Right lung (tissue), 10 donors: Measurements from ENCODE around the gene KCNJ15. TPM values are rescaled to one million over a fixed set of nuclear protein-coding genes. Genes with fewer than 3 reads are reported as not detected.
A peak's percentile ranks its signal among the peaks of the same experiment; 100 is the strongest.
"Not testable (repeated sequence)": the region's sequence is repeated elsewhere in the genome, so short reads cannot be mapped to it uniquely, and the experiment has no call there.

Experiments used
- DNase-seq, 2 donors: peaks; one replicate each; pipeline ENCODE4 v3.0.0-alpha.2; 2013
- long read RNA-seq, 8 donors: transcript quantifications; one replicate each; lab custom pipeline, GENCODE V29; 2026
- polyA plus RNA-seq, 5 donors: library from polyadenylated mRNA; unstranded; fragments of 120-200 nt; gene quantifications; one replicate each; pipeline versions ENCODE4 v1.2.1 to v1.2.3, GENCODE V29; 2013; ENCODE audit warnings: inconsistent platforms in 1 of 5, low replicate concordance in 1 of 5; ENCODE audit not compliant: insufficient read length in 5 of 5, insufficient read depth in 1 of 5

Gene KCNJ15
- 10 to 100 TPM; 48.6 to 90.3 (median 73.6) TPM for polyA plus RNA-seq
- long read RNA-seq, donor 1, full-length matches to known transcripts = 23 of 28 reads
- long read RNA-seq, donor 1, partial matches to known transcripts = 5 of 28 reads
- long read RNA-seq, donor 1, other reads (novel, unspliced or antisense) = 0 of 28 reads
- long read RNA-seq, donor 2, transcript KCNJ15-208 (3 exons, 2,583 nt) = major isoform, 5 of 5 reads
- long read RNA-seq, donor 2, partial matches to known transcripts = 0 of 5 reads
- long read RNA-seq, donor 2, other reads (novel, unspliced or antisense) = 0 of 5 reads
- long read RNA-seq, donor 3, full-length matches to known transcripts = 12 of 17 reads
- long read RNA-seq, donor 3, partial matches to known transcripts = 0 of 17 reads
- long read RNA-seq, donor 3, other reads (novel, unspliced or antisense) = 5 of 17 reads
- long read RNA-seq, donor 4, full-length matches to known transcripts = 16 of 22 reads
- long read RNA-seq, donor 4, partial matches to known transcripts = 0 of 22 reads
- long read RNA-seq, donor 4, other reads (novel, unspliced or antisense) = 6 of 22 reads
- long read RNA-seq, donor 5, full-length matches to known transcripts = 12 of 39 reads
- long read RNA-seq, donor 5, partial matches to known transcripts = 27 of 39 reads
- long read RNA-seq, donor 5, other reads (novel, unspliced or antisense) = 0 of 39 reads
- long read RNA-seq, donor 6, transcript KCNJ15-208 (3 exons, 2,583 nt) = major isoform, 14 of 16 reads
- long read RNA-seq, donor 6, partial matches to known transcripts = 0 of 16 reads
- long read RNA-seq, donor 6, other reads (novel, unspliced or antisense) = 0 of 16 reads
- long read RNA-seq, donor 7, full-length matches to known transcripts = 6 of 6 reads
- long read RNA-seq, donor 7, partial matches to known transcripts = 0 of 6 reads
- long read RNA-seq, donor 7, other reads (novel, unspliced or antisense) = 0 of 6 reads
- long read RNA-seq, donor 8, partial matches to known transcripts = 0 of 4 reads
- long read RNA-seq, donor 8, other reads (novel, unspliced or antisense) = 0 of 4 reads

GRCh38 chr21:38256599-38257302 is at the start of gene KCNJ15:
Gene KCNJ15 (plus strand): TSS chr21:38256991. CDS start chr21:38299262, 42,271 bp downstream.
- DNase-seq = no peak

GRCh38 chr21:38208118-38208517 is 48.7 kb upstream of the KCNJ15 start:
- no peak for DNase-seq

- DNase-seq = no peak
These were observed 45.5 kb upstream of the KCNJ15 start for GRCh38 chr21:38211321-38211720.

GRCh38 chr21:38212706-38213105 is 44.1 kb upstream of the KCNJ15 start:
- no peak for DNase-seq

DNA sequence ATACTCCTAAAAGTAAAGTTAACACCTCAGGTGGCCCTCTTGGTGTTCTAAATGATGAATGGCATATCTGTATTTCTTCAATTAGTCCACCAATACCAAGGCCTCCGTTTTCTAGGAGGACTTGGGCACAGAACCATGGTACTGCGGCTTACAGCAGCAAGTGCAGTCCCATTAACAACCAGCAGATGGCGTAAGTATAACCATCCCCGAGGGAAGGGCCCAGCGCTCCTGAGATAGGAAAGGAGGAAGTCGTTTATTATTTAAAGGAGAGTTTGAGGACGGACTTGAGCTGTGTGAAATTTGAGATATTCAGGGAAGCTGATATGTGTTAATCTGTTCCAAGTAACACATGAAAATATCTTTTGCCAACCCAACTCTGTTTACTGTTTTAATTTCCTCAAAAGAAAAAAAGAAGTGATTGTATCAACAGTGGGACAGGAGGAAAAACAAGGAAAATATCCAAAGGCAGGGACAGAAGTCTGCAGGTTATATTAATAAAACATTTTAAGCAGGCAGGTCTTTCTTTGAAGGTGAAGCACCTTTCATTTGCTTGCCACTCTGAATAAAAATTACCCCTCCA is 37.7 kb upstream of the KCNJ15 start:
- DNase-seq = peak; percentile 50 to 57

DNA sequence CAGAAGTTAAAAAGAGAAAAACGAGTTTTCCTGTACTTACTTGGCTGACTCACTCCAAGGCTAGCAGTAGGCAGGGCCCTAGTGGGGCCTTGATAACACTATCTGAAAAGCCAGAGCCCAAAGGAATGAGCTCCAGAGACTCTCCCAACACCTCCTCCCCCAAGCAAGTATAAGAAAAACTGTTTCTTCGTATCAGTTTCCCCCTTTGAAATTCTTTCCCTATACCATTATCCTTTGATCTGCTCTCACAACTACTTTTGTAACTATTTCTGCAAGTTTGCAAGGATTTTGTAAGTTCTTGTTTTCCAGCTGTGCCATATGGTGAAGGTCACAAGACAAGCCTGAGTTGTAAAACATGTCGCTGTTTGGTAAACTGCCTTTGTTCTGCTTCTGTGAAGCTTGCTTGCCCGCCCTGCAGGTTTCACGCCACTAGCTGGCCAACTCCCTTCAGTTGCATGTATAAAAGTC is 36.5 kb upstream of the KCNJ15 start:
- no peak for DNase-seq

DNA sequence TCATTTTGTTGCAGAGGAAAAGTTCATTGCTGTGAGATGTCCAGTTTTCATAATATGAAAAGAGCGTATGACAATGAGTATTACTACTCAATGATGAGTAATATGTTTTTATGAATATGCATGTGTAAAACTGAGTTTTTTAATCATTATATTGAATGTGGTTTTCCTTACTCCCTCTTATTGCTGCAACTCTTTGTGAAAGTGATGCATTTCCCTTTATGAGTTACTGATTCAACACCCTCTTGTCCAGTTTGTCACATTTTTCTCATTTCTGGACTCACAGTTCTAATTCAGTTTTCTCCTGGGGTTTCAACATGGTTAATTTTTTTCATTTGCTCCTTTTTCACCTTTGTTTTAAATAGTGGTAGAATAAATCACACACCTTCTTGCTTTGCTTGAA is 35.2 kb upstream of the KCNJ15 start:
- no peak for DNase-seq

DNA sequence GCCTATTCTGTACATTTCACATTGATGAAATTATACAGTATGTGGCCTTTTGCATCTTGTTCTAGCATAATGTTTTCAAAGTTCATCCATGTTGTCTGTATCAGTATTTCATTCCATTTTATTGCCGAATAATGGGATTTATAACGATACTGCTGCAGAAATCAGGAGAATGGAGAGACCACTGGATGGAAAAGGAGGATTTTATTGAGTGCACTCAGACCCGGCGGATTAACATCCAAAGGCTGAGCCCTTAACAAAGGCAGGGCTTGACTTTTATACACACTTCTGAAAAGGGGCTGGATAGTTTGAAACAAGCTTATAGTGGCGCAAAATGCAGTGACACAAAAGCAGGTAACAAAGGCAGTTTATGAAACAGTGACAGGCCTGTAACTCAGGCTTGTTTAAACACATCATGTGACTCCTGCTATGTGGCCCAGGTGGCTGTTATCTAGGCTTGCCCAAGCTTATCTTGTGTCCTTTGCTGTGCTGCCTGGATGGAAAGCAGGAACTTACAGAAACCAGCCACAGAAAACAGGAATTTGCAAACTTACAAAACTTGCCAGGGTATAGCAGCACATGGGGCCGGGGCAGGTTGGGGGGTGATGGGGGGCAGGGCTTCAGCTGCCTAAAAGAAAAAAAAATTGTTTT is 32.8 kb upstream of the KCNJ15 start:
- DNase-seq = no peak

GRCh38 chr21:38227401-38227800 is 29.4 kb upstream of the KCNJ15 start:
- no peak for DNase-seq

- DNase-seq = no peak
These were observed 28.7 kb upstream of the KCNJ15 start for GRCh38 chr21:38228115-38228514.

GRCh38 chr21:38228537-38228936 is 28.3 kb upstream of the KCNJ15 start:
- DNase-seq = no peak

DNA sequence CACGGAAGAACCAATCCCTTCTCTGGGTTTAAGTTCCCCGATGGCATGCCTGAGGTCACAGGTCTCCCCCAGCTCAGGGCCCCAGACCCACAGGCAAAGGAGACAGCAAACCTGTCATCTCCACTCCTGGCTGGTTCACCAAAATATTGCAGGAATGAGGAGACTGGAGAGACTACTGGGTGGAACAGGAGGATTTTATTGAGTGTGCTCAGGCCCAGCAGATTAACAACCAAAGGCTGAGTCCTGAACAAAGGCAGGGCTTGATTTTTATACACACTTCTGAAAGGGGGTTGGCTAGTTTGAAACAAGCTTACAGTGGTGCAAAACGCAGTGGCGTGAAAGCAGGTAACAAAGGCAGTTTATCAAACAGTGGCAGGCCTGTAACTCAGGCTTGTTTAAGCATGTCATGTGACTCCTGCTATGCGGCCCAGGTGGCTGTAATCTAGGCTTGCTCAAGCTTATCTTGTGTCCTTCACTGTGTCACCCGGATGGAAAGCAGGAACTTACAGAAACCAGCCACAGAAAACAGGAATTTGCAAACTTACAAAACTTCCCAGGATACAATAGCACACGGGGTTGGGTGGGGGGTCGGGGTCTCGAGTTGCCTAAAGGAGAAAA is 27.4 kb upstream of the KCNJ15 start:
- no peak for DNase-seq

DNA sequence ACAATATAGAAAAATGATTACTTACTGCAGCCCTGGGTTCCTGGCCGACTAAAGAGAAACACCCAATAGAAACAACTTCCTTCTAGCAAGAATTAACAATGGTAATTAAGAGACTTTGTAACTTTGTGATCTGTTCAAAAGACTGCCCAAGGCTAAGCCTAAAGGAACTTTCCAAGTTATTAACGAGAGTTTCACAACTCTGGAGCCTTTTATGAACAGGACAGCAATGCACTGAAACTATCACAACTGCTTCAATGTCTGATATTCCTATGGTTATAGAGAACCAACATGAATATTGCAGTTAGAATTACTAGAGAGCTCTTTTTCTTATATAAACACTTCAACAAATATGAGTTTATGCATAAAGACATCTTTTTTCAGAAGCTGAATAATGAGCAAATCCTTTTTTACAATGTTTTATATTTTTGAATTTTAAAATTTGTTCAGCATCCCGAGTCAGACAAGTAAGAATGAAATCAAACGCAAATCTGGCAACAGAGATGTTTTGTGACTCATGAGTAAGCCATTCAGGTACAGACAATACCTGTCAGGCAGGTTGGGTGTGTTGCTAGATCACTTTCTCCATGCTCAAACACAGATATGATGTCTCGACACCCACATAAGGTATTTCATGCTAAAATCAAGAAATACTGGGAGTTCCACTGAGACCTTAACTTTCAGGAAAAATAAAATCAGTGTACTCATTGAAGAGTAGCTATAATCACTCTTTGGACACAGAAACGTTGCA is 22.2 kb upstream of the KCNJ15 start:
- no peak for DNase-seq

DNA sequence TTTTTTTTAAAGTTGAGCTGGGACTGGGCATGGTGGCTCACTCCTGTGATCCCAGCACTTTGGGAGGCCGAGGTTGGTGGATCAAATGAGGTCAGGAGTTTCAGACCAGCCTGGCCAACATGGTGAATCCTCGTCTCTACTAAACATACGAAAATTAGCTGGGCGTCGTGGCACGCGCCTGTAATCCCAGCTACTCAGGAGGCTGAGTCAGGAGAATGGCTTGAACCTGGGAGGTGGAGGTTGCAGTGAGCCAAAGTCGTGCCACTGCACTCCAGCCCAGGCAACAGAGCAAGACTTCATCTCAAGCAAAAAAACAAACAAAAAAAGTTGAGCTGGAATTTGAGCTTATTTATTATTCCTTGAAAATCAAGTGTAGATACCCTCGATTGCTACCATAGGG is 21.5 kb upstream of the KCNJ15 start:
- not testable (repeated sequence) for DNase-seq

DNA sequence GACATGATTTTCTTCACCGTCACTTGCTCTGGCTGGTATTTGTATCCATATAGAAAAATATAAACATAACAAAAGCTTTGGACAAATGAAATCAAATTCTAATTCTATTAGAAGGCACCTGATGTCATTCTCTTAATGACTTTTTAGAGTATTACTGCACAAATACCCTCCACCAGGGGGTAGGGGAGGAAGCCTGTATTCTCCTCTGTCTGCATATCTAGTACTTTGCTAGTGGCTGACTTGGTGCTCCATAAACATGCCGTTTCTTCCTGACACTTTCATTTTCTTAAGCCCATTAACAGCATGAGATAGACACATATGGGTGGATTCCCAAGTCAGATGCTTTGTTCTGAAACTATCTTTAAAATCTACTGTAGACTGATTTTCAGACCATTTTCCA is 20.6 kb upstream of the KCNJ15 start:
- DNase-seq = no peak

- DNase-seq = no peak
These were observed 17.1 kb upstream of the KCNJ15 start for GRCh38 chr21:38239672-38240071.

DNA sequence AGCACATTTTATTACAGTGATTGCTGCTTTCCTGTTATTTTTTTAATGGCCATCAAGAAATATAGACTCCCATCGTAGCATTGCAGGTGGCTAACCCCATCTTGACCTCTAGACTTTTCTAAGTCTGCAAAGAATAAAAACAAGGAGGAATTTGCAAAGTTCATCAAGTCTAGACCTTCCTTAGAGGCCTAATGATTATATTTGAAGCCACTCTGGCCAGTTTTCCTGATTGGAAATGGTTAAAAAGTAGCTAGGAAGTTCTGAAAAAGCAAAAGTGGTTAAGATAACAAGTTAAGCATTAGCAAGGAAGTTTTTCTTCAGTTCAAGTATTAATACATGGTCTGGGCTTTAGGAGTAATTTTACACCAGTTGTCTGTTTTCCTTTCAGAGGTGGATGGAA is 16.7 kb upstream of the KCNJ15 start:
- DNase-seq = no peak

GRCh38 chr21:38241029-38241740 is 15.6 kb upstream of the KCNJ15 start:
- DNase-seq = no peak

GRCh38 chr21:38242061-38242460 is 14.7 kb upstream of the KCNJ15 start:
- no peak for DNase-seq
